ENCODE measurements around the gene SMU1.

Gene SMU1

DNA sequence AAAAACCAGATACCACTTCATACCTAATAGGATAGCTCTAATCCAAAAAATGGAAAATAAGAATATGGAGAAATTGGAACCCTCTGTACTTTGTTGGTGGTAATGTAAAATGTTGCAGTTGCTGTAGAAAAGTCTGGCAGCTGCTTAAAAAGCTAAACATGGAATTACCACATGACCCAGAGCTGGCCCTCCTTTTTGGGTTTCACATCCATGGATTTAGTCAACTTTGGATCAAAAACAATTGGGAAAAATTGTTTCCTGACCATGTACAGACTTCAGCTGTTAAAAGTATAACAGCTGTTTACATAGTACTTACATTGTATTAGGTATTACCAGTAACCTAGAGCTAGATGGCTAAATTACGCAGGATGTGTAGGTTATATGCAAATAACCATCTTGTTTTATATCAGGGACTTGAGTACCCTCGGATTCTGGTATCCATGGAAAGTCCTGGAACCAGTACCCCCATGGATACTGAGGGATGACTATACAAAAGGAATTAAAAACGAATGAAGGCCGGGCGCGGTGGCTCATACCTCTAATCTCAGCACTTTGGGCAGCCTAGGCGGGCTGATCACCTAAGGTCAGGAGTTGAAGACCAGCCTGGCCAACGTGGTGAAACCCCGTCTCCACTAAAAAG is 35.6 kb downstream of the SMU1 start:
- TF ChIP-seq, protein P1, sequence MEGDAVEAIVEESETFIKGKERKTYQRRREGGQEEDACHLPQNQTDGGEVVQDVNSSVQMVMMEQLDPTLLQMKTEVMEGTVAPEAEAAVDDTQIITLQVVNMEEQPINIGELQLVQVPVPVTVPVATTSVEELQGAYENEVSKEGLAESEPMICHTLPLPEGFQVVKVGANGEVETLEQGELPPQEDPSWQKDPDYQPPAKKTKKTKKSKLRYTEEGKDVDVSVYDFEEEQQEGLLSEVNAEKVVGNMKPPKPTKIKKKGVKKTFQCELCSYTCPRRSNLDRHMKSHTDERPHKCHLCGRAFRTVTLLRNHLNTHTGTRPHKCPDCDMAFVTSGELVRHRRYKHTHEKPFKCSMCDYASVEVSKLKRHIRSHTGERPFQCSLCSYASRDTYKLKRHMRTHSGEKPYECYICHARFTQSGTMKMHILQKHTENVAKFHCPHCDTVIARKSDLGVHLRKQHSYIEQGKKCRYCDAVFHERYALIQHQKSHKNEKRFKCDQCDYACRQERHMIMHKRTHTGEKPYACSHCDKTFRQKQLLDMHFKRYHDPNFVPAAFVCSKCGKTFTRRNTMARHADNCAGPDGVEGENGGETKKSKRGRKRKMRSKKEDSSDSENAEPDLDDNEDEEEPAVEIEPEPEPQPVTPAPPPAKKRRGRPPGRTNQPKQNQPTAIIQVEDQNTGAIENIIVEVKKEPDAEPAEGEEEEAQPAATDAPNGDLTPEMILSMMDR (IDR thresholded peaks at IDR 0.05; ENCODE audit: low read depth, low read length) = no peak
- H3K4me1 ChIP-seq (ENCODE audit: low read length) = peaks cover 16% of the 10 kb centered on the region
- peaks cover 35% of the 10 kb centered on the region for H3K36me3 ChIP-seq (replicated peaks; ENCODE audit: low read depth, low read length)
- H4K20me1 ChIP-seq (ENCODE audit: insufficient read depth, low read length) = no peaks in the 10 kb centered on the region
- H3K79me2 ChIP-seq (ENCODE audit: low read length) = peaks cover 18% of the 10 kb centered on the region
- no peaks in the 10 kb centered on the region for H3K9me3 ChIP-seq (ENCODE audit: insufficient read depth, low read length)
- H3K9ac ChIP-seq (ENCODE audit: low read length) = no peak overlapping the region
- H3K27ac ChIP-seq (ENCODE audit: low read length) = no peak overlapping the region
- no peak overlapping the region for H3K4me3 ChIP-seq (ENCODE audit: low read length)
- no peak overlapping the region for H3K4me2 ChIP-seq (ENCODE audit: low read length)
- no peak overlapping the region for H2AFZ ChIP-seq (ENCODE audit: low read depth, low read length)
- no peaks in the 10 kb centered on the region for H3K27me3 ChIP-seq (ENCODE audit: low read depth, low read length)

- H3K36me3 ChIP-seq (replicated peaks; ENCODE audit: low read depth, low read length) = peaks cover 81% of the 10 kb centered on the region
- H3K4me2 ChIP-seq (ENCODE audit: low read length) = no peak overlapping the region
- TF ChIP-seq, protein P1 (IDR thresholded peaks at IDR 0.05; ENCODE audit: low read depth, low read length) = no peak
- no peak for TF ChIP-seq EZH2phosphoT487 (IDR thresholded peaks at IDR 0.05; ENCODE audit: low read depth)
- H3K9me3 ChIP-seq (ENCODE audit: insufficient read depth, low read length) = no peaks in the 10 kb centered on the region
- H2AFZ ChIP-seq (ENCODE audit: low read depth, low read length) = no peak overlapping the region
- no peak overlapping the region for H3K9ac ChIP-seq (ENCODE audit: low read length)
- peaks cover 9% of the 10 kb centered on the region; the same call in 1 of the 2 replicates for H3K4me1 ChIP-seq (ENCODE audit: low read length)
- peaks cover 26% of the 10 kb centered on the region for H4K20me1 ChIP-seq (ENCODE audit: insufficient read depth, low read length)
- H3K27ac ChIP-seq (ENCODE audit: low read length) = no peak overlapping the region
- no peaks in the 10 kb centered on the region for H3K27me3 ChIP-seq (ENCODE audit: low read depth, low read length)
- no peak overlapping the region for H3K4me3 ChIP-seq (ENCODE audit: low read length)
- H3K79me2 ChIP-seq (ENCODE audit: low read length) = peaks cover 84% of the 10 kb centered on the region
These were observed 43.6 kb downstream of the SMU1 start for GRCh38 chr9:33032865-33033264.

GRCh38 chr9:33032292-33032691 is 44.2 kb downstream of the SMU1 start:
- no peak overlapping the region for H3K4me3 ChIP-seq (ENCODE audit: low read length)
- no peaks in the 10 kb centered on the region for H3K27me3 ChIP-seq (ENCODE audit: low read depth, low read length)
- no peak overlapping the region for H3K9ac ChIP-seq (ENCODE audit: low read length)
- no peak for TF ChIP-seq EZH2phosphoT487 (IDR thresholded peaks at IDR 0.05; ENCODE audit: low read depth)
- TF ChIP-seq, protein P1 (IDR thresholded peaks at IDR 0.05; ENCODE audit: low read depth, low read length) = no peak
- H4K20me1 ChIP-seq (ENCODE audit: insufficient read depth, low read length) = peaks cover 29% of the 10 kb centered on the region
- peaks cover 79% of the 10 kb centered on the region for H3K36me3 ChIP-seq (replicated peaks; ENCODE audit: low read depth, low read length)
- H3K9me3 ChIP-seq (ENCODE audit: insufficient read depth, low read length) = no peaks in the 10 kb centered on the region
- no peak overlapping the region for H3K4me2 ChIP-seq (ENCODE audit: low read length)
- no peak overlapping the region for H3K27ac ChIP-seq (ENCODE audit: low read length)
- H3K79me2 ChIP-seq (ENCODE audit: low read length) = peaks cover 90% of the 10 kb centered on the region
- no peak overlapping the region for H2AFZ ChIP-seq (ENCODE audit: low read depth, low read length)
- H3K4me1 ChIP-seq (ENCODE audit: low read length) = peaks cover 11% of the 10 kb centered on the region; the same call in 1 of the 2 replicates

DNA sequence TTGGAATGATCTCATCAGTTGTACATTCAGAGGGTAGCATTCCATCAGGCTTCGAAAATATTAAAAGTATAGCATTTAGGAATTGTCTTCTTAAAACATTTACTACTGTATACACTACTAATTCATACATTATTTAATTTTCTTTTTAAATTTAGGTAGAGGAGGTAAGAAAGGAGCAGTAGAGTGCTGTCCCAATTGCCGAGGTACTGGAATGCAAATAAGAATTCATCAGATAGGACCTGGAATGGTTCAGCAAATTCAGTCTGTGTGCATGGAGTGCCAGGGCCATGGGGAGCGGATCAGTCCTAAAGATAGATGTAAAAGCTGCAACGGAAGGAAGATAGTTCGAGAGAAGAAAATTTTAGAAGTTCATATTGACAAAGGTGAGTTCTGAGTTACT is 46.2 kb downstream of the SMU1 start:
- no peak overlapping the region for H3K9ac ChIP-seq (ENCODE audit: low read length)
- no peaks in the 10 kb centered on the region for H3K9me3 ChIP-seq (ENCODE audit: insufficient read depth, low read length)
- no peaks in the 10 kb centered on the region for H3K27me3 ChIP-seq (ENCODE audit: low read depth, low read length)
- H3K79me2 ChIP-seq (ENCODE audit: low read length) = peaks cover 94% of the 10 kb centered on the region
- H3K4me2 ChIP-seq (ENCODE audit: low read length) = no peak overlapping the region
- H3K36me3 ChIP-seq (replicated peaks; ENCODE audit: low read depth, low read length) = peaks cover 73% of the 10 kb centered on the region
- H3K4me1 ChIP-seq (ENCODE audit: low read length) = peaks cover 21% of the 10 kb centered on the region
- no peak overlapping the region for H3K4me3 ChIP-seq (ENCODE audit: low read length)
- no peak overlapping the region for H2AFZ ChIP-seq (ENCODE audit: low read depth, low read length)
- TF ChIP-seq EZH2phosphoT487 (IDR thresholded peaks at IDR 0.05; ENCODE audit: low read depth) = no peak
- TF ChIP-seq, protein P1 (IDR thresholded peaks at IDR 0.05; ENCODE audit: low read depth, low read length) = no peak
- H3K27ac ChIP-seq (ENCODE audit: low read length) = no peak overlapping the region
- H4K20me1 ChIP-seq (ENCODE audit: insufficient read depth, low read length) = peaks cover 44% of the 10 kb centered on the region
